ENCODE results near the gene RAI1. TPM values are rescaled to one million over a fixed set of nuclear protein-coding genes. Genes with fewer than 3 reads are reported as not detected.

Gene RAI1
- polyA plus RNA-seq, 3 donors: 30.5 to 43.9 (median 34.7) TPM

DNA sequence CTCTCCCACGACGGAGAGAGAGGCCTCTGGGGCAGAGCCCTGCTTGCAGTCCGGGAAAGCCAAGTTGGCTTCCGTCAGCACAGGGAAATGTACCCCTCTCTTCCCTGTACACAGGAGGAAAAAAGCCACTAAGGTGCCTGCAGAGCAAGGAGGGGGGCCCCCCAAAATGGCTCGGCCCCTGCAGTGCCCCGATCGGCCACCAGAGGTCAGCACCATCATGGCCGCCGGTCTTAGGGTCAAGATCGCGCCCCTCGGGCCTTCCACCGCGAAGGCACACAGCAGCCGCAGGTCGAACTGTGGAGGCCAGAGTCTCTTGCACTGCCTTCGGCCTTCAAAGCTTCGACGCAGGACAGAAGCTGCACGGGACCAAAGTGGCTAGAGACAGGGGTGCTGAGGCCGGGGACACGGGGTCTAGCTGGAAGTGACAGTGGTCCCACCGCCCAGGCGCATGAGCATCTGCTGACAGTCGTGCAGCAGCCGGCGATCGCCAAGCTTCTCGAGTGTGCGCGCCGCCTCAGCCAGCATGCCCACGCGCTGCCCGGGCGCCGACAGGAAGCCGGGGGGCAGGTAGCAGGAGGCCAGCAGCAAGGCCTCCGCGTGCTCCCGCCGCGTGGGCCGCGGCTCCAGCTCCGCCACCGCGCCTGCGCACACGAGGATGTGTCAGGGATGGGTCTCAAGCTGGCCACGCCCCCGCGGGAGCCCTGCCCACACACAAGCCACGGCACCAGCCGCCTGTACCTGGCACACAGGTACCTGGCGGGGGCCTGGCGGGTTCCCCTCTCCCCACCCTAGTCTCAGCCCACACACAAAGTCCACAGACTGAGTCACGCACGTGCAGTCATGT lies 131.2 kb downstream of the RAI1 start:
- peak; percentile 60 for DNase-seq

DNA sequence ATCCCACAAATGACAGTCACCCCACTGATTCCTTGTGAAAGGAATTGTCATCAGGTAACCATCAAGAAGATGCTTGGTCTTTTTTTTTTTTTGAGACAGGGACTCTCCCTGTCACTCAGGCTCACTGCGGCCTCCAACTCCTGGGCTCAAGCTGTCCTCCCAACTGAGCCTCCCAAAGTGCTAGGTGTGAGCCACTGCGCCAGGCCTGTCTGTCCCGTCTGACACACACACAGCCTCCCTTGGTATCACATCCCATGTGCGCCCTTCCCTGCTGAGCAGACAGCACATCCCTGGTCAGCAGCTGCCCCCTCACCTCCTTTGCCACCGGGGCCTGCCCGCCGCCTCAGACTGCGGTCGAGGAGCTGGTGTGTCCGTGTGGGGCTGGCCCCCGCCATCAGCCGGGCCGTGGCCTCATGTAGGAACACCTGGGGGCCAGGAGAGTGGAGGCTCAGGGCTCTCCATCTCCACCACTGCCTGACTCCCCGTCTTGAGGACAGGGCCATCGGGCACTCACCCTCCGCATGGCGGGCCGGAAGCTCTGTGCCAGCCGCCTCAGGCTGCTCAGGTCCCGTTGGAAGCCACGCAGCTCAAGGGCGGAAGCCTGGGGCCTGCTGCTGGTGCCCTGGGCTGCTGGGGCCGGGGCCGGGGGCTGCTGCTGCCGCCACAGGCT lies 131.9 kb downstream of the RAI1 start:
- no peak for DNase-seq

DNA sequence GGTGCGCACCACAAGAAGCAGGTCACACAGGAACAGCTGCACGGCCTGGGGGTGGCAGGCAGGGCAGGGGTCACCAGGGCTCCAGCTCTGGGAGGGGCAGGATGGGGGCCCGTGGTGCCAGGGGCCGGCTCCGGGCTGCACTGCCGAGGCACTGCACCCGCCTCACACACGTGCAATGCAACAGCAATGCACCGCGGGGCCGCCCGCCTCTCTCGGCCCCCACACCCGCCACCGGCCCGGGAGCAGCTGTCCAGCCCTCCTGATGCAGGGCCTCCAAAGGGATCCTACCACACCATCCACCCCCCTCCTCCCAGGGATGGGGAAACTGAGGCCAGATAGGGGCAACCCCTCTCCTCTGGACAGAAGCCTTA lies 132.5 kb downstream of the RAI1 start:
- no peak for DNase-seq

DNA sequence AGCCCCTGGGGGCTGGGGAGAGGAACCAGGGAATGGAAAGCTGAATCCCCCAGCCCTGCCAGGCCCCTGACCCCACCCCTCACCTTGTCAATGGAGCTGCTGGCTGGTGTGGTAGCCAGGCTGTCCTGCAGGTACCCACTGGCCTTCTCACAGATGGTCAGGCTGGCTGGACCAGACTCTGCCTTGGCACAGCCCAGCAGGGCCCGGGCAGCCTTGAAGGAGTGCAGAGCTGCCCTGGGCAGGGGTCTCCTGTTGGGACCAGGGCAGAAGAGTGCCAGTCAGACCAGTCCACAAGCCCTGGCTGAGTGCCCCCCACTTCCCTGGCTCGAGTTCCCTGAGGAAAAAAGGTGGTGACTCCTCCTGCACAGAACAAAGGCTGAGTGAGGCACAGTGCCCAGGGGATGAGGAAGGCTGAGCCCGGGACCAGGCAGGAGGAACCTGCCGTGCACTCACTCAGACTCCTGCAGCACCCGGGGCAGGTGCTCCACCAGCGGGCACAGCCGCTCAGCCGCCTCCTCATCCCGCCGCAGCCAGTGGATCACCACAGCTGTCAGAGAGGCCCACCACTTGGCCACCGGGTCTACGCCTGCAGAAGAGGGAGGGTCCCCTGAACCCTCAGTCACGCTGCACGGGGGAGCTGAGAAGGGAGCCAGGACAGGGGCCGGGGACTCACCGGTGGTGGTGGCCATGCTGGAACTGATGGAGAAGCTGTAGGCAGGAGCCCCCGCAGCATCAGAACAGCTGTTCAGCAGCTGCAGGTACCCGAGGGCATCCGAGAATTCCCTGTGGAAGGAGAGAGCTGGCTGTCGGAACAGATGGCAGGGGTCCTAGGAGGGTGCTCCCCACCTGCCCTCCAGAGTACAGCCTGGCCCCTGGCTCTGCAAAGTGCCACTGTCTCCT lies 133.2 kb downstream of the RAI1 start:
- DNase-seq: no peak

DNA sequence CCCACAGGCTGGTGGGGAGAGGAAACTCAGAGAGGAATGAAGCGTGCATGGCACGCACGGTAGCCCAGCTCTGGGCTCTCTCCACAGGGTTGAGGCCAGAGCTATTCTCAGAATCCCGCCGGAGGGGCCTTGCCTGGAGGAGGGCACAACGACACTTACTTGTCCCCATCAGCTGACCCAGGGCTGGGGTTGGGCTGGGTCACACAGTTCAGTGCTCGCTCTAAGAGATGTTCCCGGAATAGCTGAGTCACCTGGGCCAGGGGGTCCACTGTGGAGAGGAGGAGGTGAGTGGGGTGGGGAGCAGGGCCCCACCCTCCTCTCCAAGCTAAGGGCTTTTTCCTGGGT lies 133.8 kb downstream of the RAI1 start:
- no peak for DNase-seq

DNA sequence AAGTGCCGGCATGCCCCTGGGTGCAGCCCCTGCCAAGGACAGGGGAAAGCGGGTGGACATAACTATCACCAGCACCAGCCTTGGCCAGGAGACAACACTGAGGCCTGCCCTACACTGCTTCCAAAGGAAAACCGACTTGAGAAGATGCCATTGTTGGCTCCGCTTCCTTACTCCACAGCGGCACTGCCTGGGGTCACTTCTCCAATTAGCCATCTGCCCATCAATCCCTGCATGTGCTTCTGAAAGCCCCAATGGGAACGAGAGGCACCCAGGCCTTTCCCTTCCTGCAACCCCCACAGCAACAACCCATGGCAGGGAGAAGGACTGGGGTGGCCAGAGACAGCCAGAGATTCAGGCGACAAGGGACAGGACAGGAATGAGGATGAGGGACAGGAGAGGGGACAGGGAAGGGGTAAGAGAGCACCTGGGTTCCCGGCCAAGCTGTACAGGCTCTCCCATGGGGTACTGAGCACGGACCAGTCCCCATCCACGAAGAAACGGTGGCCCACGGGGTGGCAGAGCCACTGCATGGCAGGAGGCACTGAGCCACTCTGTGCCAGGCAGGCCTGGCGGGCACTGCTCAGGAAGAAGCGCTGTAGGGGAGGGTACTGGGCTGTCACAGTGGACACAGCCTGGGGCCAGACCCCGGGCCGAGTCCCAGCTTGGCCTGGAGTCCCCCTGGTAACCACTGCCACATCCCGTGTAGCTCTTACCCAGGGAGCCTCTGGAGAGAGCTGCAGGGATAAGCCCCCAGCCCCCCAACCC lies 134.4 kb downstream of the RAI1 start:
- DNase-seq: no peak

DNA sequence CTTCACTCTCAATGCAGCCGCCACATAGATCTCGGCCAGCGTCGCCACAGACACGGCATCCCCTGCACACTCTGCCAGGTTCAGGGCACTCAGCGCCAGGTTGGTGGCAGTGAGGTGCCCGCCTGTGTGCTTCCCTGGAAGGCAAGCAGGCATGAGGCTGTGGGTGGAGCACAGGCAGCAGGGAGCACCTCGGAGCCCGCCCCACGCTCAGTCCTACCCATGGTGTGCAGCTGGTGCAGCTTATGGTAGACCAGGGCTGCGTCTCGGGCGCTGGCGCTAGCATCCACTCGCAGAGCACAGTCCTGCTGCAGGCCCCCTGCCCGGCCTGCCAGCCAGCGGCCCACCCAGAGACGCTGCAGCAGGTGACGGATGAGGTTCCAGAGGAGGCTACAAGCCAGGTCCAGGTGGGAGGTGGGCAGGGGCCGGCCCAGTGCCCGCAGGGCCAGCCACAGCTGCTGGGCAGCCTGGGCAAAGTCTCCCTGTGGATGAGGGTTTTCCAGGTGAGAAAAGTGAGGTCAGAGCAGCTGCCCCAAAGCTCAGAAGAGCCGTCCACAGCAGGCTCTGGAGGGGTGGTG lies 135.1 kb downstream of the RAI1 start:
- no peak for DNase-seq

DNA sequence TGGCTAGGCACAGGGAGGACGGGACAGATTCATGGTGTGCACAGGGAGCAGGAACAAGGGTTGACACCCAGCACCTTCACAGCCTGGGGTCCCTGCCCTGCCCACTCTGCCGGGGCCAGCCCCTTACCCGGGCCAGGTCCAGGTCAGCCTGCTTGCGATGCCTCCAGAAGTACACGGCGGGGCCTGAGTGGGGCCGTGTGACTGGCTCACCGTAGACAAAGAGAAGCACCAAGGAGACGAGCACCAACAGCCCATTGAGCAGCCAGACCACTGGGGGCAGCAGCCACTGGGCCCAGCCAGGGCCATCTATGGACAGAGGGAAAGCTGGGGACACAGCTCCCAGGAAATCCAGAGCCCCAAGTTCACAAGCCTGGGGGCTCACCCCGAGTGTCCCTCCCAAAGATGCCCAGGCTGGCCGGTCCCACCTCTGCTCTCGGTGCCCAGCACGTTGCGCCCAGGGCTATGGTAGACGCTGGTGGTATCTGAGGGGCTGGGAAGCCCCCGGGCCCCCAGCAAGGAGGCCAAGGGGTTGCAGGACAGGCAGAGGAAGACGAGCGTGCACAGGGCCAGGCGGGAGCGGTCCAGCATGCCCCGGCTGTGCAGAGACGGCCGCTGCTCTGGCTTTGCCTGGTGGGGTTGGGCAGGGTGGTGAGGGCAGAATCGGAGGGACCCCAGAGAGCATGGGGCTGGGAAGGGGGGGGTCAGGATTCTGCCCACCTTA lies 135.7 kb downstream of the RAI1 start:
- no peak for DNase-seq

DNA sequence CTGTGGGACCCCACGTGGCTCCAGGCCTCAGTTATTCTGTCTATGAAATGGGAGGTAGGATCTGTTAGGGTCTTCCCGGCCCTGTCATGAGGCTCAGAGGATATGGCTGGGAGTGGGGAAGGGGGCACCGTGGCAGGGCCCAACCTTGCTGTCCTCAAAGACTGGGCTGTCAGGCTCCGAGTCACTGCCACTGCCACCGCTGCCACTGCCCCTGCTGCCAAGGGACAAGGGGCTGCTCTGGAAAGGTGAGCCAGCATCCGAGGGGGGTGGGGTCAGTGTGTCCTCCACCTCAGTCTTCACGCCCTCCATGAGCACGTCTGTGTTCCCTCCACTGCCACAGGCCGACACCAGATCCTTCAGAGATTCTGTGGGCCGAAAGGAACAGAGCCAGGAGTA lies 136.3 kb downstream of the RAI1 start:
- no peak for DNase-seq

DNA sequence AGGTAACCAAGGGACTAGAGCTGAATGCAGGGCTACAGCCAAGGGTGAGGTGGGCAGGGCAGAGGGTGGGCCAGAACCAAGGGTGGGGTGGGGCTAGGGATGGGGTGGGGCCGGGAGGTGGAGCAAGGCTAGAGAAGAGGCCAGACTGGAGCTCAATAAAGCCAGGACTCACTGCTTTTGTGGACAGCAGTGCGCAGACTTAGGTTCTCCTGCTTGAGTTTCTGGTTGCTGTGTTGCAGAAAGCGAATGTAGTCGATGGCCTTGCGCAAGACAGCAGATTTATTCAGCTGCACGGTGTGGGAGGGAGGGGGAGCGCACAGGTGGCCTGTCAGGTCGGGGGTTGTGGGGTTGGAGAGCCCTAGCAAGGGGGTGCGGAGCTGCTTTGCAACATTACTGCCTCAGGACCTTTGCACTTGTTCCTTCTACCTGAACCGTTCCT lies 136.8 kb downstream of the RAI1 start:
- DNase-seq: no peak

DNA sequence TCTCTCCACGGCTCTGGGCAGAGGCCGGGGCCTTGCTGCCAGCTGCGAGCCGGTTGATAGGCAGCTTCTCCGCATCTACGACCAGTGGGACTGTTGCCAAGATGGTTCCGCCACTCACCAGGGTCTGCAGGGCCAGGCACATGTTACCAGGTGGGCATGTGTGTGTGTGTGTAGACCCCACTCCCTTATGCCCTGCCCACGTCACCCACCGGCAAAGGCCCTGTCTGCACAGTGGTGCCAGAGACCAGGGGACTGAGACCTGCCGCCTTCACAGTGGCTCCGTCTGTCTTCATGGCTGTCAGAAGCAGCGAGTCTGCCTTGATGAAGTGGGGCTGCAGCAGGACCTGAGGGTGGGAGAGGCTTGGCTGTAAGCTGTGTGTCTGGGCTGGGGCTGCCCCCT lies 137.9 kb downstream of the RAI1 start:
- DNase-seq: no peak

DNA sequence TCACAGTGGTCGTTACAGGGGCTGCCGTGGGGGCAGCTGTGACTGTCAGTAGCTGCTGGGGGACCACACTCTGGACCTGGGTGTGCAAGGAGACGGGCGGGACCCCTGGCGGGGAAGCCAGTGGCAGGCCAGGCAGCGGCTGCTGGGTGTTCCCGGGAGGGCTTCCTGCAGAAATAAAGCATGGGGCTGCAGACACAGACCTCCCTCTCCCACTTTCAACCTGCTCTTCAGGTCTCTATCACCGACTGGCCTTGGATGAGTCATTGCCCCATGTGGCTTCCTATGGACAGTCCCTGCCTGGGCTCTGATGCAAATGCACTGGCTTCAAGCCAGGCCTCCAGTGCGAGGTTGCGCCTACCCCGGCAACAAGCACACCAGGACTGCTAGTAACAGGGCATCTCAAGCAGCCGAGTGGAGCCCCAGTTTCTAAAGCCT lies 138.3 kb downstream of the RAI1 start:
- DNase-seq: no peak

DNA sequence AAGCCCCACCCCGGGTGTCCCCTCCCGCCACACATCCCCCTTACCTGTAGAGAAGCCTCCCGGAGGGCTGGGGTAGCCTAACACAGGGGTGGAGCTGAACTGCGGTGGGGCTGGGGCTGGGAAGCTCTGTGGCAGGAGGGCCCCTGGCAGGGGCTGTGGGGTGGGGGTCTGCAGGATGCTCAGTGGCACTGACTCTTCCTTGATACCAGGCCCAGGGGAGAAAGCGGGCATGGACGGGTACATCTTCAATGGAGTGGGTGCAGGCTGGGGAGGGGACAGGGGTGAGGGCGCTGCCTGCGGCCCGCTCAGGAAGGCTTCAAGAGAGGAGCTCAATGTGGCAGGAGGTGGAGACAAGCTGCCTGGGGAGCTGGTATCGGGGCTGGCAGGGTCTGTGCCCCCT lies 138.8 kb downstream of the RAI1 start:
- DNase-seq: no peak

DNA sequence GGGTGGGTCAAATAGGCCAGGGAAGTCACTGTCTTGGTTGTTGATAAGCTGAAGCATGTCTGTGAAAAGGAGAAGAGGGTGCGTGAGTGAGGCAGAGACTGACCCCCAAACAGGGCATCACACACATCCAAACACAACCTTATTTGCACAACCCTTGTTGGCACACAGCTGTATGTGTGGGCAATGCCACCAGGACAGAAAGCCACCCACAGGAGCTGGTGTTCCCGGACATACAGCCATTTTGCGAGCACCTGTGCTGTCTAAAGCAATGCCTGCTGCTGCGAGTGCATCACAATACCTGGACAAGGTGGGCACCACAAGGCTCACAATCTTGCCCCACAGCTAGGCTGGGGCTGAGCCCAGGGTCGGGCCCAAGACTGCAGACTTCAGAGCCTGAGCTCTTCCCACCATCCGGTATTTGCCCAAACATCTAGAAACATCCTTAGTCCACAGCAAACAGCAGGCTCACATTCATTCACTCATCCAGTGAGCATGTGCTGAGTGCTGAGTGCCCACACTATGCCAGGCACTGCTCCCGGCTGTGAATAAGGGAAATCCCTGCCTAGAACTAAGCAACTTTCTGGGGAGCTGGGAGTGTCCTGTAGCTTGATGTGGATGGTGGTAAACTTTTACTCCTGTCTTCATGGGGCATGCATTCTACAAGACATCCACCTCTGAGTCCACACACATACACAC lies 139.4 kb downstream of the RAI1 start:
- no peak for DNase-seq

DNA sequence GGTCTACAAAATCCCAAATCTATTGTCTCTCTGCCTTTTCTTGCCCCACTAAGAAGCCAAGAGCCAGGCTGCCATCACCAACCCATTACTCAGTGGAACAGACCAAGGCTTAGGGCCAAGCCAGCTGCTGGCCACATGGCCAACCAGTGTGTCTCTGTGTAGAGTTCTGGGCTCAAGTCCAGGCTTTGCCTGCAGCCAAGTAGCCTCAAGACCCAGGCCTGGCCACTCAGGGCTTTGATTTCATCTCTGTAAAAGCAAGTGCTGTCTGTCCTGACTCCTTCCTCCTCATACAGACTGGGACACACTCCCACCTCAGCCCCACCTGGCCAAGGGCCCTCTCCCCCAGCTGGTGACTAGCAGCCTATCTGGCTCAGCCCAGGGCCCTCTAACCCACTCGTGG lies 140.9 kb downstream of the RAI1 start:
- no peak for DNase-seq

DNA sequence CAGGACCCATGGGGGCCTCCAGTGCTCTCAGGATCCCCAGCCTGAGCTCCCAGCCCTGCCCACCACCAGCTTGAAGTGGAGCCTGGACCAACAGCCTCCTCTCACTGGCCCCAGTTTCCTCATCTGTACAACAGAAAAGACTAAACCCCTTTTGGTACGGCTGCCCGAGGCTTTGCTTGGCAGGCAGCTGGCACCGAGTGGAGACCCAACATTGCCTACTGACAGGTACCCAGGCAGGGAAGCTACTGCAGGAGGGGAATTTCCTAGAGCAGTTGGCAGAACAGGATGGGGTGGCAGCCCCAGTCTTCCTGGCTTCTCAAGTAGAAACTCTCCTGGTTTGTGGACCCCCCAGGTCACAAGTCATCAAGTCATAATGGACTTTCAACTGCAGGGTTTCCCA lies 141.4 kb downstream of the RAI1 start:
- no peak for DNase-seq

DNA sequence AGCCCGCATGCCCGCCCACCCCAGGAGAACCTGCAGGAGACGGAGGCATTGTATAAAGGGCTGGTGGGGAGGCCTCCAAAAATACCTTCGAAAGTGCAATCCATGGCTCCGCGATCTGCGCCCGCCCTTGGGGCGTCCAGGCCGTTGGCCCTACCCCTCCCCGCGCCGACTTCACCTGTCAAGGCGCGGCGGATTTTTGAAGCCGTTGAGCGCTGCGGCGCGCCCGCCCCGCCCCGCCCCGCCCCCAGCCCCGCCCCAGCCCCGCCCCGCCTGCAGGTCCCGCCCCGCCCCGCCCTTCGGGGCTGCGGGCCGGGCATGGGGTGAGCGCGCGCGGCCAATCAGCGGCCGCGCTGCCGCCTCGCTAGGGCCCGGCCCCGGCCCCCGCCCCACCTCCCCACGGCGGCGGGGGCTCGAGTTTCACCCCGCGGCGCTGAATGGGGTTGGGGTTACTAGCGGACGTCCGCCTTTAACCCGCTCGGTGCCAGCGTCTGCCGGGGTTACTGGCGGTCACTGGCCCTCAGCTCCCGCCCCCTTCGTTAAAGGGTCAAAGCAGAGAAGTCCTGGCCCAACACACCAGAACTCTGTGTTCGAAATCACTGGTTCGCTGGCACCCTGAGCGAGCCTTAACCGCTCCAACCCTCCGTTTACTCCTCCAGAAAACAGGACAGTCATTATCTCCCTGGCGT lies 142.3 kb downstream of the RAI1 start:
- peak; percentile 87 for DNase-seq

DNA sequence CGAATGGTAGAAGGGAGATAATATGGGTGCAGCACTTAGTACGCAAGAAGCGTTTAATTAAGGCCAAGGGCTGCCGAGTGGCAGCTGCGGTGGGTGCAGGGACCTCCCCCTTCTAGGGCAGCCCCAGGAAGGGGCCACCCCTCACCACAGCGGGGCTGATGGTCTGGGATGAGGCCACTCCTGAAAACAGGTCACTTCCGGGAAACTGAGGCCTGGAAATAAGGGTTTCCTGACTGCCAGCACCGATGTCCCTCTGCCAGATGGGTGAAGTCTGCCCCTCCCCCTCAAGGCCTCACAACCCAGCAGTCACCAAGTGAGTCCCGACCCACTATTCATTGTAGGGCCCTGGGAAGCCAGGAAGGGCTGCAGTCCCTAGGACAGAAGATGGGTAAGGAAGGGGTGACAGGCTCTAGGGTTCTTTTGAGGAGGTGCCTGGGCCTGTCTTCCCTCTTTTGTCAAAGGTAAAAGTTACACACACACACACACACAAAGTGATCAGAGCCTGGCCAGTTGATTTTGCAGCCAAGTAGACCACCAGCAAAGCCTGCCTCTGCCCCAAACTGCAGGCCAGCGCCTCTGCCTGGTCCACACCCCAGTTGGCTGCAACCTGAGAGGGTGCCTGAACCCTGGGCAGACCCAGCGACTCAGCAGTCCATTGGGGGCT lies 143.0 kb downstream of the RAI1 start:
- DNase-seq: no peak
